Activated CD8-positive, alpha-beta memory T cell treated with anti-CD3 and anti-CD28 coated beads for 4 hours (primary cell): ENCODE measurements around the gene HOXD10.

Source experiments
- DNase-seq, 2 donors: peaks; one replicate each; pipeline ENCODE4 v3.0.0-alpha.2; 2020; ENCODE audit warnings: low read depth in 2 of 2

The HOXD10 gene

DNA sequence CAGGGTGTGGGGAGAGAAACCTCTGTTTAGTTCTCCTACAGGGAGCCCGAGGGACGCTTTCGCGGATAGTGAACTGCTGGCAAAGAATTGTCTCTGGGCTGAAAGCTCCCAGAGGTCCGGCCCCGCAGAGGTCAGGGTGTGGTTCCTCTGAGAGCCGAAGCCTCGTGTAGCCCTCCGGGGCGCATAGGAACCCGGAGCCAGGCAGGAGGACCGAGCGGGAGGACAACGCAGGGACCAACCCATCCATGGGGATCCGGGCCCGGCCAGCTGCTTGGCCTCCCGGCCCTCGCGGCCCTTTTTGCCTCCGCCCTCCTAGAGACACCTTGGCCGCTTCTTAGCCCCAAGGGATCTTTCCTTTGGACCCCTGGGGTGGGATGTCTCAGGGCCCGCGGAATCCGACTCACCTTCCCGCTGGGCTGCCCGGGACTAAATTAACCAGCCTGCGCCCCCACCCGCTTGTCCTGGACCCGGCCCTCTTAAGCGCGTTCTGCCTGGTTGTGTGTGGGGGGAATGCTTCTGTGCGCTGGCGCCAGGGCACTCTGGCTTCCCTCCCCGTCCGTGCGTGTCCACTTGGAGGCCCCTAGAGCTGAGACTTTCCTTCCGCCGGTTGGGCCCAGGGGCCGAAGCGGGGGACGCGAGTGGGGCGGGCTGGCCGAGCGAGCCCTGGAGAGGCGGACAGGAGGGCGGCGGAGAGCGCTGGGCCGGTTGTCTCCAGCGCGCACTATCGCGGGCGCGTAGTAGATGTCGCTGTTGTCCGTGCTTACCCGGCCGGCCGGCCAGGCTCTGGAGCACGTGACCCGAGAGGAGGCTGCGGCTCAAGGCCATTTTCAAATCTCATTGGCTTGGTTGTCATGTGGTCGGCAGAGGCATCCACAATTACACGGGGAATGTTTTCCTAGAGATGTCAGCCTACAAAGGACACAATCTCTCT is at the start of gene HOXD10:
HOXD10 (plus strand) TSS at position 896 of the 931 bp plus-strand sequence. CDS start 56 bp downstream, outside the sequence.
- no peak for DNase-seq

DNA sequence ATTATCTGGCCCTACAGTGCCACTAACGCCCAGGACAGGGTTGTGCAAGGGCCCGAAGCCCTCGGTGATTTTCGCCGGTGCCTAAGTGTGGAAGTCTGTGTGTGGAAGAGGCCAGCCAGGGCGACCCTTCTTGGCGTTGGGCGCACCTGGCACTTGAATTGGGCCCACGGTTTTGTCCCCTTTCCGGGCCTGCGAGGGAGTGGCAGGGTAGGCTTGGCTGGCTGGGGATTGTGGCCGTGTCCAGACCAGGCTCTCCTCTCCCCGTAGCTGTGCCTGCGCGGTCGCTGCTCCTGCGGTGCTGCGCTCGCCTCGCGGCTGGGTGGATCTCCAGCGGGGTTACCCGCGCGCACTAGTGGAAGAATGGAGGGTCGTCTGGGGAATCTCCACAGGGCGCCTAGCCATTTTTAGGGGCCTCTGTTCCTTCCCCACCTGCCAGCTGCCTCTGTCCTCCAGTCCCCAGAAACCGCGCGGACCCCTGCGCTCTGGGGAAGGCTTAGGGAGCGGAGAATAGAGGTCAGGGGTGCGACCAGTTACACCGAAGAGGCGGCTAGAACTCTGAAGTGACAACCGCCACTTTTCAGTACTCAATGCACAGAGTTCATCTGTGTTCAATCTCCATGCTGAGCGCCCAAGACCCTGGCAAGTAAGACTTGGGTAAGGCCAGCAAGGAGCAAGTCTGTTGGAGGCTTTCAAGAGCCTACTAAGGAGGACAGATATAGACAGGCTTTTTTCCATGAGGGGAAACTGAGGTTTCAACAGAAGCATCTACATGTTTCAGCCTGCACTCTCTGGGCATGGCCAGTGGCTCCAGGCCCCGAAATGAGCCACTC is 48.8 kb upstream of the HOXD10 start:
- no peak for DNase-seq

DNA sequence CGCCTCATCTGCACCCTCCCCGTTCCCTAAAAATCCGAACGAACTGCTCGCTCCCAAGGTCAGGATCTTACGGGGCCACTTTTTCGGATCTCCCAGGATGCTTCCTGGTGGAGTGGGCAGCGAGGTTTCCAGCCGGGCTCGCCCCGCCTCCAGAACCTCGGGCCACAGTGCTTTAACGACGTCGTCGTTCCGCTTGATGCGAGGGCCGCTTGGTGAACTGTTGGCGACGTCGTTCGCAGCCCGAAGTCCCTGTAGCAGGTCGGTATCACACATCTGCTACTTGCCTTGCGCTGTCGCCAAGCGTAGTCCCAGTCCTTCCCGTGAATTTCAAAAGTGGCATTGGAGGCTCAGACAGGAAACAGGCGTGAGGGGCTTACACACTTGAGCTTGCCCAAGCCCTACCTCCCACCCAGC is 48.2 kb upstream of the HOXD10 start:
- DNase-seq, result no peak

DNA sequence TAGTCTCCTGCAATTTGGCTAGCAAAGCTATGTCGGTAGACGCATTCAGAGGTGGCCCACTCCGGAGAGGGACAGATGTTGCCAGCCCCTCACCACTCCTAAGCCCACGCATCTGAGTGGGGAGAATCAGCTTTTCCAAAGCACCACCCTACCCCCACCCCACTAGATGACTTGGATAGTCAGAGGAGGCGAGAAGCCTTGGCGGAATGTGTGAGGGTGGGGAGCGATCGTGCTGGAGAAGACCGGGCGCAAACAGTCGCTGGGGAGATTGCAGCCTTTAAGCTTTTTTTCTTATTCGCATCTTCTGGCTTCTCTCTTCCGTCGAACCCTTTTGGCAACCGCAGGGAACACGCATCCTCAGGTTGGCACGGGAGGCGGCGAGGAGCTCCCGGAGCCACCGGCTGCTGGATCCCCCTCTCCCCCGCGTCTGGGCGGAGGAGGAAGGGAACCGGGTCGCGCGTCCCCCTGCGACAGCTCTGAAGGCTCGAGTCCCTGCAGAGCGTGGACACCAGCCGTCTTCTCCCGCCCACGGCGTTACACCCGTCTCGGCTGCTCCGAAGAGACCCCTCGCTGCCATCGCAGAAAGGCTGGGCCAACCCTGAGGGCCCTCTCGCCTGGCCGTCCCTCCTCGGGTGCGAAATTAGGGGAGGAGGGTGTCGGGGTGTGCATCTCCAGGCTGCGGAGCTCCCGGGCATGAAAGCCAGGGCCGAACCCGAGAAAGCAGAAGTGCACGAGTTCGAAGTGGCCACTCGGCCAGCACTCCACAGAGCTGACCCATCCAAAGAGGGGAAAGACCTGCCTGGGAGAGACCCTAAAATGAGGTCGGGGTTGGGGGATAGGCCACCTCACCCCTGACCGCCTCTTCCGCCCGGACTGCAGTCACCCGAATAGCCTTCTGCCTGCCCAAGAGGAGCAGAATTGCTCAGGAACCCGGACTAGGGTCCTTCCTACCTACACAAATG is 45.0 kb upstream of the HOXD10 start:
- DNase-seq, result no peak

DNA sequence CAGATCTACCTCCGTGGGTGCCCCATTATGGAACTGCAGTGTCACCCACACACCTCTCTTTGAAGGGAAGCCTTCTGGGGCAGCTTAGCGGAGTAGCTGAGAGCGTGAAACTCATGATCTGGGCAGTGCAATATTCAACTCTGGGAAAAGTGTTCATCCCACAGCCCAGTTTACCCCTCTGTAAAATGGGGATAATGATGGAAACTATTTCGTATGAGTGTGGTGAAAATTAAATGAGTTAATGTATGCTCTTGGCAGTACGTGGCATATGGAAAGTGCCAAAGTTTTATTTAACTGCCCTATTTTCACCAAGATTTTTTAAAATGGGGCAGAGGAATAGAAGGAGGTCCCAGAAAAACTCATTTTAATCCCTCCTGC is 44.3 kb upstream of the HOXD10 start:
- DNase-seq, result no peak

DNA sequence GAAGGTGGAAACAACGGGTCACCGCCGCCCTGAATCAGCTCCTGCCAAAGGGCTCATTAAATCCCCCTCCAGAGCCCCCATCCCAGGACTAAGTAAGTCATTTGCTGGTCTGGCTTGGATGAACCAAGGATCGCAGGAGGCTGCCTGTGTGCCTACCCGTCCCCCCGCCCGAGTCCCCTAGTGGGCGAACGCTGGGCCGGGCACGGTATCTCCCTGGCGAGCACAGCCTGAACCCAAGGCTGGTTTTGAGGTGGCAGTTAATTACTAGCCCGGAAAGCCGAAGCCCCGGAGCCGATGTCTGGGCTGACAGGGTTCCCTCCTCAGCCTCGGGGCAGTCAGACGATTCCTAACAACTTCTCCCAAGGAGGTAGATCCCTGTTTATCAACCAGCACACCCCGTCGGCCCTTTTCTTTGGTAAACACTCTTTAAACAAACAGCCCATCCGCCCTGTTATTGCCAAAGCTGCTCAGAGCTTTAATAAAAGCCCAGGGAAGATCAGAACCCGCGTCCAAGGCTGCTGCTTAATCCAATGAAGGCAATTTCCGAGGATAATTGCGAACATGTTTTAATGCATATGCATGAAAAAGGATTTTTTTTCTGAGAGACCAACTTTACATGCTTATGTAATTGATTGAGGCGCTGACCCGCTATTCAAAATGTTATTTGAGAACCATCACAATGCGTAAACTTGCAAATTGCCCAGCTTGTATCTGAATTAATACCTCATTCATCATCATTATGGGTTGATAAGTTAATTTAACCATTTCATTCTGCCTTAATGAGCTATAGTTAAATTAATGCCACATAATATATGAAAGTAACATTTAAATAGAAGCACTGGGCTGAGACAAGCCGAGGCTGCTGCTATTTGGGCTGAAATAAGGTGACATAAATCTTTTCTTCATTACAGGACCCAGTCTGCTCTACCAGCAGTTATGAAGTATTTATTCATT is 43.4 kb upstream of the HOXD10 start:
- no peak for DNase-seq

DNA sequence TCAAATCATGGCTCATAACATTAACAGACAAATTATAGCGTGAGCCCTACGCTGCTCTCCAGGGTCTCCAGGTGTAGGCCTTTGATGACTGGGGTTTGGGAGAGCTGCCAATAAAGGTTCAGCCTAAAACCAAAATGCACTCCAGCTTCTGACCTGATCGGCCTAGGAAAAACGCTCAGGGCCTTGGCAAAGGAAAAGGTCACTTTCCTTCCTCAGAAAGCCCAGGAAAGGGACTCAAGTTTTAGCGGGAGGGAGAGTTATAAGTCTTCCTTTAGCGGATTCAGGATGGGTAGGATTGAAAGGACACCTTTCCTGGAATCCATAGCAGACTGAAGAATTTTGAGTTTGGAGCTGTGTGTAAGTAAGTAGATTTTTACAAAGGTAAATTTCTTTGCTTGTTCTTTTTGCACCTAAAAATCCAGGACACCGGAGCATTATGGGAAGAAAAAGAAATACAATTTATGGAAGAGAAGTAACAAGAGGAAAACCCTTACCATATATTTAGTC is 41.6 kb upstream of the HOXD10 start:
- DNase-seq, result no peak

DNA sequence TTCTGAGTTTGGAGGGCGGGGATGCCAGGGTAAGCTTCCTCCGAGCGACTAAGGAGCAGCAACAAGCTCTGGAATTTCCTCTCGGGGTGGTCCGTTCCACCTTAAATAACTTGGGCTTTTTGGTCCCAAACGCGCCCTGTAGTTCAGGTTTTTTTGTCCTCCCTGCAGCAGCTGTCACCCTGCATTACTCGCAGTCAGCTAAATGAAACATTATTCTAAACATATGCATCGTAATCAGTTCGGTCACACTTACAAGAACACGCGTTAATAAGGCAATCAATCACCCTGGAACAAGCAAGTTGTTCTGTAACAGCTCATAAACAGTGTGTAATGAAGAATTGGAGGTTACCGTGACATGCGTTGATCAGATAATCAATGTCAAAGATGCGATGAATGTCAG is 41.1 kb upstream of the HOXD10 start:
- DNase-seq, result no peak

DNA sequence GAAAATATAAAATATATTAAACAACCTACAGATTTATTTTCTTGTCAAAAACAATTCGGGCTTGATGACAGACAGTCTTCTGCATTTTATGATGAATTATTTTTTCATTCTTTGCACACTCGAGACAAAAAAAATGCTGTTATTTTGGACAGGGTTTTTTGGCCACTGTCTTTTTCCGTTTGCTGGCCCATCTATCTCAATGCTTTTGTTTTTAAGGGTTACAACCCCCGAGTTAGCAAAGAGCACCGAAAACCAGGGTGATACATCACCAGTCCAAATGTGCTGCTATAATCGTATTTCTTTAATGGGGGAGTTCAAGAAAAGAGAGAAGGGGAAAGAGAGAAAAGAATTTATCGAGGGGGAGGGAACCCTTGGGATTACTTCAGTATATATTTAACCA is 40.5 kb upstream of the HOXD10 start:
- no peak for DNase-seq

DNA sequence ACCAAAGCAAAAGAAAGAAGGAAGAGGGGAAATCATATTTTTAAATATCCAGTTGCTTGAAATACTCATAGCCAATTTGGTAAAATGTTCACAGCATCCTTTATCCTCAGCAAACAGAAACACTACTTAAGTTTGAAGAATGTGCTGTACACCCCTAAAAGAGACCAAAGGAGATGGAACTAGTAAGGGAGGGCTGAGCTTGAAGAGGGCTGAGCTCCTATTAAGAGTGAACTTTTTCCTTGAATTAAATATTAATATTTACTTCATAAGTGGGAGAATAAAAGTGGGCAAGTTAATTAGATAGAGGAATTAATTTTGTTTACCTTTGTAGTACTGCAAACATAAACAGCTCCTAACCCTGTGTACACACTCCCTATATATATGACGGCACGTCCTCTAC is 39.8 kb upstream of the HOXD10 start:
- DNase-seq, result no peak

DNA sequence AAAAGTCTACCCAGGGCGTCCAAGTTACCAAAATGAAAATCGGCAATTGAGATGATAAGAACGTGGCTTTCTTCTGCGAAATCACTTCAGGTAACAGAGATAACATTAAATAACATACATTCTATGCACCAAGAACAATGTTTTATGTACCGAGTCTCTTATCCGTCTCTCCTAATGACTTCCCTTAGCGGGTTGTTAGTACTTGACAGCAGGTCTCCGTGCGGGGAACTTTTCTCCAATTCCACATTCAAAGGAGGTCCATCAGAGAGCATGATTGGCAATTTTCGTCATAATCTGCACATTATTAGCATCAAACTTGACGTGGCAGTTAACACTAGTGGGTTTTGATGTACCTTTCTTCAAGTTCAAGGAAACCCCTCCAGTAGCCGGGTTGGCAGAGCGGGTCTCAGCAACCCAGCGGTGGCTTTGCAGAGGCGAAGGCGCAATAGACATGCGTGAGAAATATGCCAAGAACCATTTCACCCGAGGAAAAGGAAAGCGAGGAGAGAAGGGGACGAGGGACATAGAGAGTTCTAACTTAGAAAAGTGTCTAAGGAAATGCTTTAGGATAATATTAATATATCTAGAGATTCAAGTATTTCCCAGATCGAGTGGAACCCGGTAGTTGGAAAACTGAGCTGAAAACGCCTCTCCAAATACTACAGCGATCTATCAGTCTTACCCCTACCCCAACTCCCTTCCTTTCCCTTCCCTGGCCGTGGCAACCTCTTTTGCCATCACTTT is 37.9 kb upstream of the HOXD10 start:
- DNase-seq, result no peak

DNA sequence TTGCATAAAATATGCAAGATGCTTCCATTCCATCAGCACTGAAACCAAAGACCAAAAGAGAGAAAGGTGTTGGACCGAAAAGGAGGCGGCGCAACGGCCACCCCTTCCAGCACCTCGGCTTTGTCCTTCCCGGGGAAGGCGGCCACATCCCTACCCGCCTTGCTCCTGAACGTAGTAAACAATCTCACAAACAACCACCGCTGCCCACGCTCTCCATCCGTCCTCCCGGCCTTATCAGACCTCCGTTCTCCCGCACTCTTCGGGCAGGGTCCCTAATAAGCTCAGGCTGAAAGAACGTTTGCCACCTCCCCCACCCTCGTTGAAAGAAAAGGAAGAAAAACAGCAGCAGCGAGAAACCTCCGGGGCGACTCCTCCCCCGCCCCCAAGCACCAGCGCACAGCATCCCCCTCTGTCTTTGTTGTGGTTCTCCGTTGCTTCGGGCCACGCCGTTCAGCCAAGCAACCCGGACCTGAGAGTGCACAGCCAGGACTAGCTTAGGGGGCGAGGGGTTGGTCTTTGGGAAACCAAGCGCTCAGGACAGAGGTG is 37.2 kb upstream of the HOXD10 start:
- DNase-seq, result no peak

DNA sequence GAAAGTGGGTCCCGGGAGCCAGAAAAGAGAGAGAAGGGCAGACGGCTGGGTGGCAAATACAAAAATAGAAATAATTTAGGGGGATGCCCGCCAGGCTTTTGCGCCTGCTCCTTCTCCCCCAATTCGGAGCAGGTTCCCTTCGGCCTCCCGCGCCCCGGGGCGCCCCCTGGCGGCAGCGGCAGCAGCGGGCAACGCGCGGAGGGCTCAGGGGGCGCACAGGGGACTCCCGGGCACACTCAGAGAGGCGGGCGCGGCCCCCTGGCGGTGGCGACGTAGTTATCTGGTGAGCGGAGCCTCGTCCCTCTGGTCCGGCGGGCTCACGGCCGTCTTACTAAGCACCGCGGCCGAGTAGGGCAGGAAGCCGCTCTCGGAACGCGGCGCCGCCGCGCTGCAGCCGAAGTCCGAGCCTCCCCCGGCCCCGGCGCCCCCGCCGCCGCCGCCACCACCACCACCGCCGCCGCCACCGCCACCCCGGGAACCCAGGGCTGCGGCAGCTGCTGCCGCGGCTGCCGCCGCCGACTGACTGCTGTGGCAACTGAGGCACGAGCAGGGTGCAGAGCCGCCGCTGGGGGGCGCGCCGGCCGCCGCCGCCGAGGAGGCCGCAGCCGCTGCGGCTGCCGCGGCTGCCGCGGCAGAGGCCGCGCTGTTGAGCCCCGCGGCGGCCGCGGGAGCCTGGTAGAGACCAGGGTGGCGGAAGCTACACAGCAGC is 36.6 kb upstream of the HOXD10 start:
- no peak for DNase-seq

DNA sequence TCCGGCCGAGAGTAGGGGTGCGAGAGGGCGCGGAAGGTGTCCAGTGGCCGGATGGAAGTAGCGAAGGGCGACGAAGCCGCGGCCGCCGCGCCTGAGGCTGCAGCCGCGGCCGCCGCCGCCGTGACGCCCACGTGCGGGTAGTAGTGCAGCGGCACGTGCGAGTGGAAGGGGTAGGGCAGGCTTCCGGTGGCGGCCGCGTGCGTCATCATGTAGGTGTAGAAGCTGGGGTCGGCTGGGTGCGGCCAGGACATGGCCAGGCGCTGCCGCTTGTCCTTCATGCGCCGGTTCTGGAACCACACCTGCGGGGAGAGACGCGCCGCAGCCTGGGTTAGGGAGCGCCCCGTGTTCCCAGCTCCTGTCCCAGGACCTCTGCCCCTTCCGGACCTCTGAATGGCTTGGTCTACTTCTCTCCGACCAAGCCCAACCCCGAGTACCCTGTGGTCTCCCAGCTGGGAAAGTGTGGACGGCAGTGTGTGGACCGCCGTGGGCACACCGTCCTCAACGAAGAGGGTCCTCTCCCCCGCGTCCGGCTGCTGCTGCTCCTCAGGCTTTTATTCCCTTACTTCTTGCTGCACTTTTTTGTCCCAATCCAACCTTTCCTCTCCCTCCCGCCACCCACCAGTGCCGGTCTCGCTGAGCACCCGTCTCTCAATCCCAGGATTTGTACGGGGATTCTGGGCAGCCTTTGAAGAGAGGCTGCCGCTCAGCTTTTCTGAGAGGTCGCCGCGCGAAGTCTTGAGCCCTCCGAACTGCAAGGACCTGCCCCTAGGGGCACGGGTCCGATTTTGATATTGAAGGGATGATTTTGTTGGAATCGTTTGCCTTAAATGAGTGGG is 35.8 kb upstream of the HOXD10 start:
- DNase-seq, result no peak

DNA sequence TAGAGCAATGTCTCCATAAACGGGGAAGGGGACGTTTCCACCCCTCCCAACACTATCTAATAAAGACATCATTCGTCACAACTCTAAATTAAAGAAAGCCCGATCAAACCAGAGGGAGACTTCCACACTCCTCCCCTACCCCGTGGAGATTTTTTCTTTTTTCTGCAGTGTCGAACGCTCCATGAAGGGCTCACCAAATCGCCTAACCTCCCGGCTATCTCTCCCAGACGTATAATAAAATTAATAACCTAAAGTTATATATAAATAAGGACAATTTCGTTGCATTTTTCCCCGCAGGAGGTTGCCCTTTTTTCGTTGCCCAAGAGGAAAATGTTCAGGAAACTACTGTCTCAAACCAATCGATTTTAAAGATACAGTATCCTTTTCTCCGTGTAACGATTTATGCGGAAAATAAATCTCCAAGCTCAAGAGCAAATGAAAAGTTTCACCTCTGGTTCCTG is 35.2 kb upstream of the HOXD10 start:
- DNase-seq, result no peak

DNA sequence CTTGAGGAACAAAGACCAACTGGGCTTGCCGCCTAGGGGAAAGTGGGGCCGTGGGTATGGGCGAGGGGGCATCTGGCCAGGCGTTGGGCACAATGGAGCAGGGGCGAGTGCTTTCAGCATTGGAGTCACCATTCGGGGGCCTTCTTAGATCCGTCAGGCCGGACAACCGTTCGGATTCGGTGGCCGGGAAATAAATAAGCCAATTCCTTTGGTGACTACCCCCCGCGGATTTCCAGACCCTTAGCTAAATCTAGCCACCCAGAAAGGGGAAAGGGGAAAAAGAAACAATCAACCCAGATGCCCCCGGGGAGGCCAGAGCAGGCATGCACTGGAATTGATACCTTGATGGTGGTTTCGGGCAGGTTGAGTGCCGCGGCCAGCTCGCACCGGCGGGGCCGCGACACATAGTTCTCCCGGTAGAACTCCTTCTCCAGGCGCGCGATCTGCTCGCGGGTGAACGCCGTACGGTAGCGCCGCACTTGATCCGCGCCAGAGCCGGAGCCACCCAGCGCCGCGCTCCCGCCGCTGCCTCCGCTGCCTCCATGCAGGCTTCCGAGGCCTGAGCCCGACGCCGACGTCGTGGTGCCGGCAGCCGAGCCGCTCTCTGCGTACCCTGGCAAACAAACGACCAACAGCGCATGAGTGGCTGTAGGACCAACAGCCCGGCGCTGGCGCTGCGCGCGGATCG is 34.6 kb upstream of the HOXD10 start:
- no peak for DNase-seq

DNA sequence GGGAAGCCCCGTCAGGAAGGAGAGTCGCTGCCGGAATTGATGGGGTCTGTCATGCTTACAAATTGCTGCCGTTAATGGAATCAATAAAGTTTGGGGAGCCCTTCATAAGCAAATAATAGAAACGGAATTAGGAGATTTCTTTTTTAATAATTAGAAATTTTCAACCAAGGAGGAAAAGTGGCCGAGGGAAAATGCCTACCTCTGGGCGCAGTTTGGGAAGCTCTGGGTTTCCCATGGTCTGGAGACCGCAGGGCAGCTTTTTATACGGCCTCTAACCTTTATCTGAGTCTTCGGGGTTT is 34.1 kb upstream of the HOXD10 start:
- DNase-seq, result no peak
